K562 (cell line): ENCODE results near the gene CNOT2. TPM values are rescaled to one million over a fixed set of nuclear protein-coding genes. Genes with fewer than 3 reads are reported as not detected.
A peak's percentile ranks its signal among the peaks of the same experiment; 100 is the strongest.

ENCODE experiments used
- ARID1B ChIP-seq: fragments of 450-650 bp; IDR thresholded peaks from 2 replicates; pipeline ENCODE4 v1.6.1; 2016; ENCODE audit warnings: antibody characterized with exemption, mild to moderate bottlenecking, inconsistent platforms
- CBFA2T3 ChIP-seq: fragments of 450-650 bp; IDR thresholded peaks from 2 replicates; pipeline ENCODE4 v1.6.1; 2017
- ELF4 ChIP-seq: fragments of 450-650 bp; formaldehyde crosslinking; IDR thresholded peaks from 2 replicates; pipeline ENCODE4 v1.4.0; 2022; ENCODE audit warnings: missing genetic modification characterization
- FOSL1 ChIP-seq: fragments of 200-800 bp; sonication (Bioruptor generic); conservative IDR thresholded peaks from 2 replicates; pipeline ENCODE4 v1.6.1; 2016; ENCODE audit warnings: missing genetic modification characterization, missing compliant biosample characterization
- HINFP ChIP-seq: fragments of 450-650 bp; conservative IDR thresholded peaks from 2 replicates; pipeline ENCODE4 v1.6.1; 2016; ENCODE audit warnings: missing genetic modification characterization, low read depth, mild to moderate bottlenecking, control low read depth, missing compliant biosample characterization
- HMG20A ChIP-seq: fragments of 450-650 bp; formaldehyde crosslinking; conservative IDR thresholded peaks from 2 replicates; pipeline ENCODE4 v1.4.0; 2020; ENCODE audit warnings: mild to moderate bottlenecking, mixed read lengths
- HMG20B ChIP-seq: fragments of 250-450 bp; sonication (Bioruptor Pico); IDR thresholded peaks from 2 replicates; pipeline ENCODE4 v1.5.0; 2021; ENCODE audit warnings: mild to moderate bottlenecking
- HOXB6 ChIP-seq: fragments of 250-450 bp; sonication (Bioruptor Pico); IDR thresholded peaks from 2 replicates; pipeline ENCODE4 v1.5.1; 2022; ENCODE audit warnings: mild to moderate bottlenecking, borderline replicate concordance
- LEF1 ChIP-seq: fragments of 450-650 bp; IDR thresholded peaks from 2 replicates; pipeline ENCODE4 v1.6.1; 2016; ENCODE audit warnings: mild to moderate bottlenecking
- MITF ChIP-seq: IDR thresholded peaks from 2 replicates; pipeline ENCODE4 v1.6.1; 2014; ENCODE audit warnings: antibody characterized with exemption
- NBN ChIP-seq: fragments of 450-650 bp; IDR thresholded peaks from 2 replicates; pipeline ENCODE4 v1.6.1; 2016; ENCODE audit warnings: low read depth, mild to moderate bottlenecking
- NR2C1 ChIP-seq, 2 experiments: fragments of 450-650 bp; IDR thresholded peaks; 2 replicates each; pipeline ENCODE4 v1.6.1; 2017; ENCODE audit warnings: mild to moderate bottlenecking in 2 of 2, antibody characterized with exemption in 1 of 2, inconsistent platforms in 1 of 2, missing compliant biosample characterization in 1 of 2, missing genetic modification characterization in 1 of 2
- PRDM10 ChIP-seq: fragments of 450-650 bp; IDR thresholded peaks from 2 replicates; pipeline ENCODE4 v1.6.1; 2018; ENCODE audit not compliant: partially characterized antibody
- SAFB ChIP-seq: fragments of 200-400 bp; formaldehyde crosslinking; IDR thresholded peaks from 2 replicates; pipeline ENCODE4 v1.6.1; 2017; ENCODE audit warnings: low read depth, low read length, borderline replicate concordance
- SETDB1 ChIP-seq: IDR thresholded peaks from one replicate; pipeline ENCODE4 v1.6.1; 2012; ENCODE audit warnings: low read length, control low read depth, inconsistent platforms
- STAT5A ChIP-seq: IDR thresholded peaks from 2 replicates; pipeline ENCODE4 v1.6.1; 2012; ENCODE audit warnings: low read length, inconsistent platforms, borderline replicate concordance
- TCF3 ChIP-seq: sonication (generic); formaldehyde crosslinking; IDR thresholded peaks from 2 replicates; pipeline ENCODE4 v1.4.0; 2020; ENCODE audit warnings: mild to moderate bottlenecking, missing genetic modification reagents
- TEAD4 ChIP-seq, 2 experiments: sonication (generic) in 1 of 2; formaldehyde crosslinking in 1 of 2; IDR thresholded peaks; 2 replicates each; pipeline versions ENCODE4 v1.6.1 to v1.8.0; 2012 to 2022; ENCODE audit warnings: borderline replicate concordance in 1 of 2, inconsistent platforms in 1 of 2, low read length in 1 of 2, mild to moderate bottlenecking in 1 of 2, missing genetic modification reagents in 1 of 2
- ZNF175 ChIP-seq: fragments of 200-800 bp; sonication (Bioruptor generic); IDR thresholded peaks from 2 replicates; pipeline ENCODE4 v1.6.1; 2016; ENCODE audit warnings: low read depth, mild to moderate bottlenecking, missing genetic modification characterization, missing compliant biosample characterization
- ZNF3 ChIP-seq: fragments of 250-450 bp; sonication (Bioruptor Pico); IDR thresholded peaks from 2 replicates; pipeline ENCODE4 v1.5.0; 2021; ENCODE audit warnings: mild to moderate bottlenecking, moderate library complexity
- polyA plus RNA-seq, 8 experiments: library from polyadenylated mRNA; depleted of rRNA in 4 of 8; stranded (reverse) in 5 of 8; unstranded in 3 of 8; fragments of >200 nt; fragmentation: Nextera tagmentation in 2 of 8; fragmentation: Illumina TruSeq in 1 of 8; extraction: Ambion mirVana in 2 of 8; extraction: Trizol in 1 of 8; gene quantifications; 2 replicates each; pipeline versions ENCODE4 v1.2.1 to v1.2.3, GENCODE V29; 2011 to 2014; ENCODE audit warnings: inconsistent platforms in 1 of 8, missing spikeins in 1 of 8
- total RNA-seq, 7 experiments: library from RNA; depleted of rRNA in 6 of 7; stranded (reverse); fragments of >200 nt in 6 of 7; fragmentation: Illumina TruSeq in 2 of 7; extraction: Trizol in 2 of 7; gene quantifications; 2 replicates each; pipeline versions ENCODE4 v1.2.1 to v1.2.3, GENCODE V29; 2011 to 2021; ENCODE audit warnings: low replicate concordance in 1 of 7

Gene CNOT2
- total and polyA plus RNA-seq, 9 of the 15 experiments (the other 6 are each of a cell fraction or from before 2014, with no cell fraction given) = 43.6 to 119 (median 84.4) TPM

DNA sequence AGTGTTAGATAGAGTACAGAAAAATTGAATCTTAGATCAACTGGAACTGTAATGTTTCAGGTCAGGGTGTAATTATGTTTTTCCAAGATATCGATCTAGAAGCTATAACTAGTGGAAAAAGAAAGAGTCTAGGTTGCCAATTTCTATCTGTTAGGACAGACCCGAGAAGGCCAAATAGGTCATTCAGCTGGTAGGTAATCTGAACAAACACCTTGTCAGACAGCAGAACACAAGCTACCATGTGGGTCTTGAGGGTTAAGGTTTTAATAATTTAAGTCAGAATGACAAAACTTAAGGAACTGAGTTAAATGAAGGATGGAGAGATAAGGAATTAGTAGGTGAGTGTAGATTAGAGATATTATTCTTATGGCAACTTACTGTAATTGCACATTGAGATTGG is 78.0 kb downstream of the CNOT2 start (continued):
- no peak for TF ChIP-seq PRDM10
- no peak for TF ChIP-seq HMG20A (CRISPR knock-in tag)
- no peak for TF ChIP-seq MITF
- TF ChIP-seq SETDB1 = no peak
- TF ChIP-seq SAFB = no peak
- peak; percentile 76 for TF ChIP-seq TEAD4 (IDR thresholded peaks at IDR 0.05; ENCODE audit: low read length)
- TF ChIP-seq TEAD4 (CRISPR knock-in tag; IDR thresholded peaks at IDR 0.05; ENCODE audit: borderline replicate concordance) = no peak
- TF ChIP-seq LEF1 = no peak
- TF ChIP-seq ZNF175 (CRISPR knock-in tag) = no peak
- TF ChIP-seq HINFP = no peak
- no peak for TF ChIP-seq NBN
- 0 out of 2 replicates have a peak, but pooled peaks have one; percentile 8 for TF ChIP-seq STAT5A
- no peak for TF ChIP-seq NR2C1 (IDR thresholded peaks at IDR 0.05)
- TF ChIP-seq NR2C1 (tag; IDR thresholded peaks at IDR 0.05) = no peak
- no peak for TF ChIP-seq FOSL1 (tag)
- peak; percentile 74 for TF ChIP-seq CBFA2T3
- no peak for TF ChIP-seq HOXB6
- peak; percentile 58 for TF ChIP-seq ARID1B
- TF ChIP-seq TCF3 (CRISPR knock-in tag) = peak; percentile 32
- no peak for TF ChIP-seq ZNF3 (CRISPR knock-in tag)
- no peak for TF ChIP-seq HMG20B (CRISPR knock-in tag)
- TF ChIP-seq ELF4 (CRISPR knock-in tag) = no peak
